NCI-H1694 treated with DMSO at 0.1 percent for 48 hours (cell line): Measurements from ENCODE around the gene CLUH.
"Not testable (repeated sequence)": the region's sequence is repeated elsewhere in the genome, so short reads cannot be mapped to it uniquely, and the experiment has no call there.

Source experiments
- DNase-seq: peaks from one replicate; lab custom pipeline; 2025; lab: John Stamatoyannopoulos, UW

The CLUH gene

DNA sequence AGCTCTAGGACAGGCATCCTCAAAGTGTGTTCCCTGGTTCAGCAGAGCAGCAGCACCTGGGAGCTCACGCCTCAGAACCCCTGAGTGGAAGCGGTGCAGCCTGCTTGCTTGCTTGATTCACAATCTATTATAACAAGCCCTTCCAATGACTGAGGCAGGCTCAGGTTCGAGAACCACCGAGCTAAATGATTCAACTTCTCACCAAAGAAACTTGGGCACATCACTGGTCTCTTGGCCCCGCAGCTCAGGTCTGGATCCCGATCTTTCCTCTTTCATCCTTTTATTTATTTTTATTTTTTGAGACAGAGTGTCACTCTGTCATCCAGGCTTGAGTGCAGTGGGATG, 24.5 kb downstream of the CLUH start:
- DNase-seq: no peak

DNA sequence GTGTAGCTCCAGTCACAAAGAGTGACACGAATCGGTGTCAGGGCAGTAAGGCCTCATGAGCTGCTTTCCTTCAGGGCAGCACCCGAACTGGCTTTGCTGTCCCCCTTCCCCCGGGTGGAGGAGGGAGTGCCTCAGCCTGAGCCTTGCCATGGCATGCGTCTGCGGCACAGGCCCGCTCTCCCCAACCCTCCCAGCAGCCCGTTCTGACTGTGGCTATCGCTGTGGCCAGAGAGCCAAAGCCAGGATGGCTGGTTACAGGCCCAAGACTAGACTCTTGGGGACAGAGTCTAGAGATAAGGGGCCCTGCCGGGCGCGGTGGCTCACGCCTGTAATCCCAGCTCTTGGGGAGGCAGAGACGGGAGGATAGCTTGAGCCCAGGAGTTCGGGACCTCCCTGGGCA, 25.9 kb downstream of the CLUH start:
- DNase-seq: no peak

DNA sequence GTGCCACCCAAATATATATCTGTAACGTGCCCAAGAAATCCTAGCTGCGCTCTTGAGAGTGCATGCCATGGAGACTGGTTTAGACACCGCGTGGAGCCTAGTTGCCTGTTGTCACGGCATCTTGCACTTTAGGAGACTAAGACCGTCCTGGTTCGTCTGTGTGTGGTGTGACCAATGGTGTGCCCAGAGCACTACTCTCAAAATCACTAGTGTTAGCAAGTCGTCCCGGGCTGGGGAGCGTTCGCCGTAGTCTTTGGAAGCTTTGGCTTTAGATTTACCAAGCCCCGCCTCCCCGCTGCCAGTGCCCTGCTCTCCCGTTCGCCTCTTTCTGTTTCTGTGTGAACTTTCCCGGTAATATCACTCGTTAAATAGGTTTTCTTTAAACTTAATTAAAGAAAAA, 27.0 kb downstream of the CLUH start:
- no peak for DNase-seq

DNA sequence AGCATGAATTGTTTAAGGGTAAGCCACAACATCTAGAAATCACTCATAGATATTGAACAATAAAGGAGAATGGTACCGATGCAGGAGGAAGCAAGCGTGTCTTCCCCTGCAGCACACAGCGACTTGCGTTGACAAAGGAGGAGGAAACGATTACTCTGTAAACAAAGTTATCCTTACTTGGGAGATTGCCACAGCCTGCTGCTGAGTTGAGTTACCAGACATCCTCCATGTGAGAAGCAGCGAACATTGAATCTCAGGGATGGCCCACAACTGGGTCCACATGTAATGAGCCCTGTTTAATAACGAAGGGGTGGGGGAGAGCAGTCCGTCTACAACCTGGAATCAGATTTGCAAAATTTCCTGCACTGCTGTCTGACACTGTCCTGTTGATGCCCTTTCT, 27.7 kb downstream of the CLUH start:
- DNase-seq: no peak

DNA sequence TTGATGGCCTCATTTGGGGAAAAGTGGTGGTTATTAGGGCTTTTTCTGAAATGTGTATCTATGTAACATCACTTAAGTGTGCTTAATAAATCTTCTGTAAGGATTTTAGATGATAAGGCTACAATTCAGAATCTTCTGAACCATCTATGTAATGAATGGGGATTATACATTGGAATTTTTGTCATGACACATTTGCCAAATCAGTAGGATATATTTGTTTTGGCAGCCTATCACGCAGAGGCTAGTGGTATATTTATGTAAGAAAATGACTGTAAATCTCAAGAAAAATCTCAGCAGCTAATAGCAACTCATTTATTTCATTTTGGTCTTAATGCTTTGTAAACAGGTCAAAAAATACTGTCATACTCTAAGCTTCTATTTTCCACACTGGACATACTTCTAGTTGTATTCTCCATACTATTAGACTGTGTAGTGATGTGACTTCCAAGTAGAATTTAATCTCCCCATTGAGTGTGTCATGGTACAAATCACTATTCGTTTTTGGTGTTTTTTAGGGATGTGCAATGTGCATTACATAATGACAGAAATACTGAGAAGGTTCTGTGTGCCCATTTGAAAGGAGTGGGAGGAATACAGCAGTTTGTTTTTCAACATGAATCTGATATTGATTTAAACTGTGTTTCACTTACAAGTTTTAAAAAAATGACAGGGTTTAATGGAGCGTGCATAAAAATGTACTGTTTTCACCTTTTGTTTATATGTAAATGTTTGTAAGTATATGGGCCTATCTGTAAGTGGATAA, 29.2 kb downstream of the CLUH start:
- no peak for DNase-seq

DNA sequence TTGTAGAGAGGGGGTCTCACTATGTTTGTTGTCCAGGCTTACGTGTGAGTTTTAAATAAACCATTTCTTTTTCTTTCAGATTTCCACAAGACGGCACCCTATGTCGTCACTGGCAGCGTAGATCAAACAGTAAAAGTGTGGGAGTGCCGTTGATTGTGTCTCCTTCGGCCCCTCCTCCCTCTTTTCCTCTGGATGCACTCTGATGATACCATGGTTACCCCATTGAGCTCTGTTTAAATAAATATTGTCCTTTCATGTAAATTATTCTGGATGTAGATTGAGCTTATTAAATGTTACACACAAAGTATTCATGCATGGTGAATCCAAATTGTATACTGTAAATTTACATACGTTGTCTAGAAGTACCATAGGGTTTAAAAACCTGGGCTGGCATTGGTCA, 29.9 kb downstream of the CLUH start:
- no peak for DNase-seq

DNA sequence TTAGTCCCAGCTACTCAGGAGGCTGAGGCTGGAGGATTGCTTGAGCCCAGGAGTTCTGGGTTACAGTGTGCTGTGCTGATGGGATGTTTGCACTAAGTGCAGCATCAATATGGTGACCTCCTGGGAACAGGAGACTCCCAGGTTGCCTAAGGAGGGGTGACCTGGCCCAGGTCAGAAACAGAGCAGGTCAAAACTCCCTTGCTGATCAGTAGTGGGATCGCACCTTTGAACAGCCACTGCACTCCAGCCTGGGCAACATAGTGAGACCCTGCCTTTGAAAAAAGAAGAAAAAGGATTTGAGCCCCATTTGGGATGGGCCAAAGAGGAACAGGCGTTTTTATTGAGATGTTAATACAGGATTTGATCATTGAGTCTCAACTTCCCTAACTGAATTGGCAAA, 30.6 kb downstream of the CLUH start:
- DNase-seq: no peak

DNA sequence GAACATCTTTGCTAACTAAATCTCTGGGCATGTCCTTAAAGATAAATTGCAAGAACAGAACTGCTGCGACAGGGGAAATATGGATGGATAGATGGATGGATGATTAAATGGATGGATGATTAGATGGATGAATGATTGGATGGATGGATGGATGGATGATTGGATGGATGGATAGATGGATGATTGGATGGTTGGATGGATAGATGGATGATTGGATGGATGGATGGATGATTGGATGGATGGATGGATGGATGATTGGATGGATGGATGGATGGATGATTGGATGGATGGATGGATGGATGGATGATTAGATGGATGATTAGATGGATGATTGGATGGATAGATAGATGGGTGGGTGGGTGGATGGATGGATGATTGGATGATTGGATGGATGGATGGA, 32.3 kb downstream of the CLUH start:
- not testable (repeated sequence) for DNase-seq

DNA sequence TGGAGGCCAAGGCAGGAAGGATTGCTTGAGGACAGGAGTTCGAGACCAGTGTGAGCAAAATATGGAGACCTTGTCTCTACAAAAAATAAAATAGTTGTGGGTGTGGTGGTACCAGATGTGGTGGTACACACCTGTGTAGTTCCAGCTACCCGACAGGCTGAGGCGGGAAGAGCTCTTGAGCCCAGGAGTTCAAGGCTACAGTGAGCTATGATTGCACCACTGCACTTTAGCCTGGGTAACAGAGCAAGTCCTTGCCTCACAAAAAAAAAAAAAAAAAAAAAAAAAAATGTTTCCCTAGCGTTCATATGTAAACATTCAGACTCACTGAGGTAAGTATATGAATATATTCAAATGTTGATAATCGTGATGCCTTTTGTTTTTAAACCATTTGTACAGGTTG, 39.5 kb downstream of the CLUH start:
- no peak for DNase-seq

DNA sequence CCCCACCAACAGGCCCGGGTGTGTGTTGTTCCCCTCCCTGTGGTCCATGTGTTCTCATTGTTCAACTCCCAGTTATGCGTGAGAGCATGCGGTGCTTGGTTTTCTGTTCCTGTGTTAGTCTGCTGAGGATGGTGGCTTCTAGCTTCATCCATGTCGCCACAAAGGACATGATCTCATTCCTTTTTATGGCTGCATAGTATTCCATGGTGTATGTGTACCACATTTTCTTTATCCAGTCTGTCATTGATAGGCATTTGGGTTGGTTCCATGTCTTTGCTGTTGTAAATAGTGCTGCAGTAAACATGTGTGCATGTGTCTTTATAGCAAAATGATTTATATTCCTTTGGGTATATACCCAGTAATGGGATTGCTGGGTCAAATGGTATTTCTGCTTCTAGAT, 51.2 kb downstream of the CLUH start:
- not testable (repeated sequence) for DNase-seq

DNA sequence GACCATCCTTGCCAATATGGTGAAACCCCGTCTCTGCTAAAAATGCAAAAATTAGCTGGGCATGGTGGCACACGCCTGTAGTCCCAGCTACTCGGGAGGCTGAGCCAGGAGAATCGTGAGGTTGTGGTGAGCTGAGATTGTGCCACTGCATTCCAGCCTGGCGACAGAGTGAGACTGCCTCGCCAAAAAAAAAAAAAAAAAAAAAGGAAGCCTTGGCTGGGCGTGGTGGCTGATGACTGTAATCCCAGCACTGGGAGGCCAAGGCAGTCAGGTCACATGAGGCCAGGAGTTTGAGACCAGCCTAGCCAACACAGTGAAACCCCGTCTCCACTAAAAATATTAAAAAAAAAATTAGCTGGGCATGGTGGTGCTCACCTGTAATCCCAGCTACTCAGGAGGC, 52.2 kb downstream of the CLUH start:
- DNase-seq: not testable (repeated sequence)

DNA sequence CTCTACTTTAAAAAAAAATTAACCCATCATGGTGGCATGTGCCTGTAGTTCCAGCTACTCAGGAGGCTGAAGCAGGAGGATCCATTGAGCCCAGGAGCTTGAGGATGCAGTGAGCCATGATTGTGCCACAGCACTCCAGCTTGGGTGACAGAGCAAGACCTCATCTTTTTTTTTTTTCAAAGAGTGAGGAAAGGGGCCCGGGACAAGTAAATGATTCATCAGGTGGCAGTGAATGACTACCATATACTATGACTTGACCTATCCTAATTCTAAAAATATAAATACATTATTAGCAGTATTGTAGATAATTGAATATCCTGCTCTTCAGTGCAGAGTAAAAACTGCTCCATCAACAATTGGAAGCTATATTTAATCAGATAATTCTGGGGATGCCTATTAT, 55.3 kb downstream of the CLUH start:
- DNase-seq: no peak

DNA sequence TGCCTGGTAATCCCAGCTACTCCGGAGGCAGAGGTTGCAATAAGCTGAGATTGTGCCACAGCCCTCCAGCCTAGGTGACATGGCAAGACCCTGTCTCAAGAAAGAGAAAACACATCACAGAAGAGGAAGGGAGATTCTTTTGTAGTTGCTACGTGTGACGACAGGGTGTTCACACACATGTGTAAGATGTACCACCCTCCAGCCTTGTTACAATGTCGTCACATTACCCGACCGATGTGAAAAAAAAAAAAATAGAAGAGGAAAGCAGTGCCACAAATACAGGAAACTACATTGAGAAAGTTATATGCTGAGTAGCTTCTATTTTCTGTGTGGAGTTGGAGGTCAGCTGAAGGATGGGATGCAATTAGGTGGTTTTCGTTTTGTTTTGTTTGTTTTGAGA, 56.0 kb downstream of the CLUH start:
- DNase-seq: peak; percentile 15

DNA sequence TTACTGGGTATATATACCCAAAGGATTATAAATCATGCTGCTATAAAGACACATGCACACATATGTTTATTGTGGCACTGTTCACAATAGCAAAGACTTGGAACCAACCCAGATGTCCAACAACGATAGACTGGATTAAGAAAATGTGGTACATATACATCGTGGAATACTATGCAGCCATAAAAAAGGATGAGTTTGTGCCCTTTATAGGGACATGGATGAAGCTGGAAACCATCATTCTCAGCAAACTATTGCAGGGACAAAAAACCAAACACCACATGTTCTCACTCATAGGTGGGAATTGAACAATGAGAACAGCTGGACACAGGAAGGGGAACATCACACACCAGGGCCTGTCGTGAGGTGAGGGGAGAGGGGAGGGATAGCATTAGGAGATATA, 58.7 kb downstream of the CLUH start:
- not testable (repeated sequence) for DNase-seq

DNA sequence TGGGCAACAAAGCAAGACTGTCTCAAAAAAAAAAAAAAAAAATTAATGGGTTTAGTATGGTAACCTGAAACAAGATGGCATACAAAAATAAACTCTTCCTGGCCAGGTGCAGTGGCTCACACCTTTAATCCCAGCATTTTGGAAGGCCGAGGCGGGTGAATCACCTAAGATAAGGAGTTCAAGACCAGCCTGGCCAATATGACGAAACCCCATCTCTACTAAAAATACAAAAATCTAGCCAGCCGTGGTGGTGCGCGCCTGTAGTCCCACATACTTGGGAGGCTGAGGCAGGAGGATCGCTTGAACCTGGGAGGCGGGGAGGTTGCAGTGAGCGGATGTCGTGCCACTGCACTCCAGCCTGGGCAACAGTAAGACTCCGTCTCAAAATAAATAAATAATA, 62.4 kb downstream of the CLUH start:
- no peak for DNase-seq

DNA sequence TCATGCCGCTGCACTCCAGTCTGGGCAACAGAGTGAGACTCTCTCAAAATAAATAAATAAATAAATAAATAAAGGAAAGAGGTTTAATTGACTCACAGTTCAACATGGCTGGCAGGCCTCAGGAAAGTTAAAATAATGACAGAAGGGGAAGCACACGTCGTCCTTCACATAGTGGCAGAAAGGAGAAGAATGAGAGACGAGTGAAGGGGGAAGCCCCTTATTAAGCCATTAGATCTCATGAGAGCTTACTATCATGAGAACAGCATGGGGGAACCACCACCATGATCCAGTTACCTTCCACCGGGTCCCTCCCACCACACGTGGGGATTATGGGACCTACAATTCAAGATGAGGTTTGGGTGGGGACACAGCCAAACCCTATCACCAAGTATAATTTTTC, 63.6 kb downstream of the CLUH start:
- DNase-seq: no peak

DNA sequence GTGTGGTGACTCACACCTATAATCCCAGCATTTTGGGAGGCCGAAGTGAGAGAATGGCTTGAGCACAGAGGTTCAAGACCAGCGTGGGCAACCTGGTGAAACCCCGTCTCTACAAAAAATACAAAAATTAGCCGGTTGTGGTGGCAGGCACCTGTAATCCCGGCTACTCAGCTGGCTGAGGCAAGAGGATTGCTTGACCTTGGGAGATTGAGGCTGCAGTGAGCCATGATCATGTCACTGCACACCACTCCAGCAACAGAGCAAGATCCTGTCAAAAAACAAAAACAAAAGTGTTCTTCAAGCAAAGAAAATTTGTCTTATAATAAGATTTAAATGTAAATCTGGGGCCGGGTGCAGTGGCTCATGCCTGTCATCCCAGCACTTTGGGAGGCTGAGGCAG, 66.6 kb downstream of the CLUH start:
- DNase-seq: no peak
